Coronary artery (tissue), 2 donors: ENCODE measurements around the gene LUZP1.
A peak's percentile ranks its signal among the peaks of the same experiment; 100 is the strongest.

Experiments
- DNase-seq: peaks from one replicate; pipeline ENCODE4 v3.0.0-alpha.2; 2017; ENCODE audit warnings: low spot score
- H3K27ac ChIP-seq, 2 donors: fragments of 200-600 bp; sonication (generic); one replicate each; pipeline ENCODE4 v1.5.1; 2016 to 2019
- H3K4me3 ChIP-seq: fragments of 200-600 bp; sonication (generic); 2 replicates; pipeline ENCODE4 v1.5.1; 2016; ENCODE audit warnings: mild to moderate bottlenecking, moderate library complexity
- CTCF ChIP-seq: fragments of 200-600 bp; sonication (generic); IDR thresholded peaks from one replicate; pipeline ENCODE4 v1.5.1; 2019; ENCODE audit warnings: antibody characterized with exemption

Gene LUZP1

DNA sequence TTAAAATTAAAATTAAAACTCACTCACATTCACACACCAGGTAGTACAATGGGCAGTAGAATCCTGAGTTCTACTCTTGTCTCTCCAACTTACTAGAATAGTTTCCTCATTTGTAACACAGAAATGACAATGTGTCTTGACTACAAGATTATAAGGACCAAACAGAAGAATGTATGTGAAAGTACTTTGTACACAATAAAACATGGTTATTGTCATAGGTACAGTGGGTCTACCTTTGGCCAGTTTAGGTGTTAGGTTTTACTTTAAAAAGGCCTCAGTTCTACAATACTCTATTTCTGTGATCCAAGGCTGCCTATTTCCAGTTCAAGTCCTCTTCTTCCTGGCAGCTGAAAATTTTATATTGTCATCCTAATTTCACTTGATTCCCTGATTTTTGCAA, 50.2 kb downstream of the LUZP1 start:
- no peak for TF ChIP-seq CTCF
- Histone ChIP-seq H3K27ac (no peak overlapping the region), H3K4me3 (no peak overlapping the region)
- no peak for DNase-seq

- no peak for DNase-seq
- TF ChIP-seq CTCF, result no peak
- Histone ChIP-seq H3K4me3 (no peak overlapping the region), H3K27ac (no peak overlapping the region)
These were observed 51.5 kb downstream of the LUZP1 start for GRCh38 chr1:23116921-23117699.

DNA sequence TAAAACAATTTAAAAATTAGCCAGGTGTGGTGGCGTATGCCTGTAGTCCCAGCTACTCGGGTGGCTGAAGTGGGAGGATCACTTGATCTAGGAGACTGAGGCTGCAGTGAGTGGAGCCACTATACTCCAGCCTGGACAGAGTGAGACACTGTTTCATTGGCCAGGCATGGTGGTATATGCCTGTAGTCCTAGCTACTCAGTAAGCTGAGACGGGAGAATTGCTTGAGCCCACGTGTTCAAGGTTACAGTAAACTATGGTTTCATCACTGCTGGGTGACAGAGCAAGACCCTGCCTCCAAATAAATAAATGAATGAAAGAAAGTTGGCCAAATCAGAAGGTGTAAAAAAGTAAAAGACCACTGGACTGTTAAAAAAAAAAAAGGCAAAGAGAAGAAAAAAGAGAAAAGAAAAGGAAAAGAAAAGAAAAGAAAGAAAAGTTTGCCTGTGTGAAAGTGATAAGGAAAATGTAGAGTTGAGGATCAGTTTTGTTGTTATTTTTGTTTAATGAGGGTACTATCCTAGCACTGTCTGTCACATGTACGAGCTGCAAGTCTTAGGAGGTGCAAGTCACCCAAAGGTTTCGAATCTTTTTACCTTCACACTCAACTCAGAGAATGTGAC, 52.3 kb downstream of the LUZP1 start:
- DNase-seq, result no peak
- TF ChIP-seq CTCF, result no peak
- H3K4me3 ChIP-seq, result no peak overlapping the region
- no peak overlapping the region for H3K27ac ChIP-seq

GRCh38 chr1:23114424-23115079, 54.1 kb downstream of the LUZP1 start:
- no peak for DNase-seq
- H3K27ac ChIP-seq, result peak overlapping the region in 1 of 2 donors; percentile 63
- TF ChIP-seq CTCF, result no peak
- H3K4me3 ChIP-seq, result peak overlapping the region; percentile 15

GRCh38 chr1:23111600-23112535, 56.8 kb downstream of the LUZP1 start:
- Histone ChIP-seq H3K27ac (peak overlapping the region in 1 of 2 donors; percentile 25), H3K4me3 (no peak overlapping the region)
- no peak for TF ChIP-seq CTCF

DNA sequence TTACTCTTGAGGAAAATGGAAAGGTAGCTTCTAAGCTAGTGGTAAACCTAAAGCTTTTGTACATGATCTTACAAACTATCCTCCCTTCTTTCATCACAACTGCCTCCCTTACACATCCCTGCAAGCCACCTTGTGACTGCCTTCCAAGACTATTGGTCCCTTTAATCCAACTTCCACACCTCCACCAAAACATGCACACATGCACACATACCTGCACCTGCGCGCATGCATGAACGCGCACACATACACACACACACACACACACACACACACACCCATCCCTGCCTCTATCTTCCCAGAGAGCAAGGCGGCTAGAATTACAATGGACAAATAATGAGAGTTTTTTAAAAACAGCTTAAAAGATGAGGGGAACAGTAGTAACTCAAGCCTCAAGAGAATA, 58.3 kb downstream of the LUZP1 start:
- TF ChIP-seq CTCF, result no peak
- Histone ChIP-seq H3K27ac (no peak overlapping the region), H3K4me3 (no peak overlapping the region)
- DNase-seq, result no peak

More at GRCh38 chr1:23111600-23112535, 56.8 kb downstream of the LUZP1 start:
- no peak for DNase-seq
